Coronary artery (tissue), 2 donors: Measurements from ENCODE around the gene PPP3R2.

Experiments used
- DNase-seq: peaks from one replicate; pipeline ENCODE4 v3.0.0-alpha.2; 2017; ENCODE audit warnings: low spot score
- H3K27ac ChIP-seq, 2 donors: fragments of 200-600 bp; sonication (generic); one replicate each; pipeline ENCODE4 v1.5.1; 2016 to 2019
- H3K4me3 ChIP-seq: fragments of 200-600 bp; sonication (generic); 2 replicates; pipeline ENCODE4 v1.5.1; 2016; ENCODE audit warnings: mild to moderate bottlenecking, moderate library complexity
- TF ChIP-seq, protein P1 (sequence below): fragments of 200-600 bp; sonication (generic); IDR thresholded peaks from one replicate; pipeline ENCODE4 v1.5.1; 2019; ENCODE audit warnings: antibody characterized with exemption

Gene PPP3R2, protein sequence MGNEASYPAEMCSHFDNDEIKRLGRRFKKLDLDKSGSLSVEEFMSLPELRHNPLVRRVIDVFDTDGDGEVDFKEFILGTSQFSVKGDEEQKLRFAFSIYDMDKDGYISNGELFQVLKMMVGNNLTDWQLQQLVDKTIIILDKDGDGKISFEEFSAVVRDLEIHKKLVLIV

DNA sequence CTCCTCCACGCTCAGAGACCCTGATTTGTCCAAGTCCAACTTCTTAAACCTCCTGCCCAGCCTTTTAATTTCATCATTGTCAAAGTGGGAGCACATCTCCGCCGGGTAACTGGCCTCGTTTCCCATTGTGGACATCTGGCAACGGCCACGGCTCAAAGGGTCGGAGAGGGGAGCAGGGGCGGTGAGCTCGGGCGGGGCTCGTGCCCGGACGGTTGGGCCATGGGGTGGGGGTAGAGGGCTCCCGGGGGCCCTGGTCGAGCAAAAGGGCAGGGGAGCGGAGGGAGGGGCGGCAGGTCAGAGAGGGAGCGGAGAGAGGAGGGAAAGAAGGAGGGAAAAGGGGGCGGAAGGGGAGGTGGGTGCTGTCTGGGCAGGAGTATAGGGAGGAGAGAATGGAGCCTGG is at the start of gene PPP3R2:
Gene PPP3R2 (minus strand): TSS at position 174 of the 400 bp plus-strand sequence. CDS start 48 bp downstream, at position 126.
- Histone ChIP-seq H3K27ac (no peak within 1 kb of the TSS), H3K4me3 (no peak within 1 kb of the TSS)
- TF ChIP-seq, protein P1, sequence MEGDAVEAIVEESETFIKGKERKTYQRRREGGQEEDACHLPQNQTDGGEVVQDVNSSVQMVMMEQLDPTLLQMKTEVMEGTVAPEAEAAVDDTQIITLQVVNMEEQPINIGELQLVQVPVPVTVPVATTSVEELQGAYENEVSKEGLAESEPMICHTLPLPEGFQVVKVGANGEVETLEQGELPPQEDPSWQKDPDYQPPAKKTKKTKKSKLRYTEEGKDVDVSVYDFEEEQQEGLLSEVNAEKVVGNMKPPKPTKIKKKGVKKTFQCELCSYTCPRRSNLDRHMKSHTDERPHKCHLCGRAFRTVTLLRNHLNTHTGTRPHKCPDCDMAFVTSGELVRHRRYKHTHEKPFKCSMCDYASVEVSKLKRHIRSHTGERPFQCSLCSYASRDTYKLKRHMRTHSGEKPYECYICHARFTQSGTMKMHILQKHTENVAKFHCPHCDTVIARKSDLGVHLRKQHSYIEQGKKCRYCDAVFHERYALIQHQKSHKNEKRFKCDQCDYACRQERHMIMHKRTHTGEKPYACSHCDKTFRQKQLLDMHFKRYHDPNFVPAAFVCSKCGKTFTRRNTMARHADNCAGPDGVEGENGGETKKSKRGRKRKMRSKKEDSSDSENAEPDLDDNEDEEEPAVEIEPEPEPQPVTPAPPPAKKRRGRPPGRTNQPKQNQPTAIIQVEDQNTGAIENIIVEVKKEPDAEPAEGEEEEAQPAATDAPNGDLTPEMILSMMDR = no peak
- no peak for DNase-seq

DNA sequence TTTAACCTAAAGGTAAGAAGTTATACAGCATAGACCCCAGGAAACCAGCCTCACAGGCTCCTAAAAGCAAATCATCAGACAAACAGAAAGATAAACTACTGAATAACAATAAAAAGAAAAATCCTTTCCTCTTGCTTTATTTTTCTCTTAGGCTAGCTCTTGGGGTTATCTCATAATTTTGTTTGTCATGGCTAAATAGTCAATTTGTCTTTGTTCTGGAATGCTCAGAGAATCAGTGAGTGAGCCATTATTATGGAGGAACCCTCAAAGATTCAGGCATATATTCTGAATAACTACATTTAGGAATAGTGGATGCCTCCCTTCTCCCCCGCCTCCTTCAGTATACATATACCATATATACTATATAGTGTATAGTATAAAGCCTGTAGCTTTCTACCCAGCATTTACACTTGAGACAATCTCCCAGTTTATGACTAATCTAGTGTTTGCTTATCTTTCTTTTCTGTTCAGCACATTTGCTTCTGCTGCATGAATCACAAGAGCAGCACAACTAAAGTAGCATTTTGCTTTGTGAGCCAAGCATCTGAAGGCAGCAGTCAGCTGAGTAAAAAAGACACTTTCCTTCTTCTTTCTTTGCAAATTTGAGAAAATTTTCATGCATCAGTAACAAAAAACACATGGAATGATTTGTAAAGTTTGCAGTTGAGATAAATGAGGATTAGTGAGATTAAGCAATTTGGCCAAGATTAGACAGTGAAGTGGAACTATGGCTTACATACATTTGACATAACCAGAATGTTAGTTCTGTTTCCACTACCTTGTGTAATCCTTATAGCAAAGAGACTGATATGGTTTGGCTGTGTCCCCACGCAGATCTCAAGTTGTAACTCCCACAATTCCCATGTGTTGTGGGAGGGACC is 45.3 kb upstream of the PPP3R2 start:
- Histone ChIP-seq H3K4me3 (no peak overlapping the region), H3K27ac (no peak overlapping the region)
- TF ChIP-seq, protein P1 = no peak
- no peak for DNase-seq

DNA sequence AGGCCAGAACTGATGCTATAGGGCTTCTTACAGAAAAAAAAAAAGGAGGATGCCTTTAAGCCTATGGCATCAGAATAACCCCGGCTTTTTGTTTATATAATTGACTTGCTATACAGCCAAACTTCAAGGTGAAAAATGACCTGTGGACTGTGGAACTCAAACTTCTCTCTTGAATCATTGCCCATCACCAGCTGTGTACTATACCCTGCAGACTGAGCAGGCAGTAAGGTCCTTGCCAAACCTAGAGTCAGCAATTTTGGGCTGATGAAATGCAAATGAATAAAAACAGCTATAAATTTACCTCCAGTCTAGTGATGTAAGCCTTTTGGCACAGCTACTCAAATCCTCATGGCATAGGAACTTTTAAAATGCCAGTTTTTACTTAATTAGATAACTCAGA is 44.5 kb upstream of the PPP3R2 start:
- DNase-seq = no peak
- Histone ChIP-seq H3K27ac (no peak overlapping the region), H3K4me3 (no peak overlapping the region)
- TF ChIP-seq, protein P1 = no peak

DNA sequence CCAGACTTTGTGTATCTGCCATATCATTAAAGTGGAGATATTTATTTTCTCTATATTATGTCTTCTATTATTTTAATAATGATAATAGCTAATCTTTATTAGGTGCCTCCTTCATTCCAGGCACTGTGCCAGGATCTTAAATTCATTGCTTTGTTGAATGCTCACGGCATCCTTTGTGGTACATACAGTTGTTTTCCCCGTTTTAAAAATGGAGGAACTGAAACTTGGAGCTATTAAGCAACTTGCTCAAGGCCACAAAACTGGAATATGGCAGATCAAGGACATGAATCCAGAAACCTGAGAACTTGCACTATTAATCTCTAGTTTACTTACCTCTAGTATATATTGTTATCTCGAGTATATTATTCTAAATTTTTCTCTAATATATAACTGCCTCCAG is 41.5 kb upstream of the PPP3R2 start:
- DNase-seq = no peak
- Histone ChIP-seq H3K4me3 (no peak overlapping the region), H3K27ac (no peak overlapping the region)
- TF ChIP-seq, protein P1 = no peak

DNA sequence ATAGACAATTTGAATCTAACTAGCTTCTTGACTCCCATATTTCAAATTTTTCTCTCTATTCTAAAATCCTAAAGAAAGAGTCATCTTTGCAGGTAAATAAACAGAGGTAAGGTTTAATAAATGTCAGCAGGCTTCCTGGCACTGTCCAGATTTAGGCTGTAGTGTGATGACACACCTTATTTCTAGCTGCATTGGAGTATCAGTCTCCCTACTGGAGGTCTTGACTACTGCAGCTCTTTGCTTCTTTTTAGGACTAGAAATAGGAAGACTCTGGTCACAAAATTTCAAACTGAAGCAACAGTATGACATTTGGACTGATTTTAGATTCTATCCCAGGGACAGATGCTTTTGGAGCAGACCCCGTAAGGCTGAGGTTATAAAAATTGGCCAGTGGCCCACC is 40.7 kb upstream of the PPP3R2 start:
- no peak overlapping the region for H3K27ac ChIP-seq
- no peak for DNase-seq
- H3K4me3 ChIP-seq = no peak overlapping the region
- TF ChIP-seq, protein P1 = no peak

DNA sequence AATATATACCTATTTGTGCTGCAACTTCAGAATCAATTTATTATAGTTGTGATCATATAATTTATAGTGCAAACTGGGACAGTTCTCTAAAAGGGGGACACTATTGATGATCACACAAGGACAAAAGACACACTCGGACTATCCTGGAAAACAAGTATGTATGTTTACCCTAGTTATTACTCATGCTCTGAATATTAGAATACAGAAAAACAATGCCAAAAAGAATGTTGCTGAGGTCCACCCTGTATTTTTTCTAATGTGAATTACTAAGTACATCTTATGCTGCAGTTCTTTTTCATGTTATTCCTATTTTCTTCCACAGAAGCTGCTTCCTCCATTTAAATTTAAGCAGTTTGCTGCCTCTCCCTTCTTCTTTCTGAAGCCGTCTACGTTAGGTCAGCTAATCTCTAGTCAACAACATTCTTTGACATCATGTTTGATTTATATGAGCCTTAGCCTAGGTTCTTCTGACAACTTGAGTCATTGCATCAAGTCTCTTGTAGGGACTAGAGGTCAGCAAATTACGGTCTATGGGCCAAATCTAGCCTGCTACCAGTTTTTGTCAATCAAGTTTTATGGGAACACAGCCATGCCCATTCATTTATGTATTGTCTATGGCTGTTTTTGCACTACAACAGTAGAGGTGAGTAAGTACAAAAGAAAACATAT is 40.1 kb upstream of the PPP3R2 start:
- Histone ChIP-seq H3K27ac (no peak overlapping the region), H3K4me3 (no peak overlapping the region)
- TF ChIP-seq, protein P1 = no peak
- DNase-seq = no peak
